Right cardiac atrium (tissue), 5 donors: ENCODE measurements around the gene PNCK. TPM values are rescaled to one million over a fixed set of nuclear protein-coding genes. Genes with fewer than 3 reads are reported as not detected.

ENCODE experiments used
- ATAC-seq, 2 donors: fragments of 200-7000 bp; cut with Tn5 transposase; one replicate each; pipeline versions ENCODE4 v1.8.0 to v1.9.1; 2020; ENCODE audit warnings: moderate library complexity in 2 of 2, mild to moderate bottlenecking in 1 of 2
- DNase-seq, 3 donors: peaks; one replicate each; pipeline ENCODE4 v3.0.0-alpha.2; 2020
- H3K27ac ChIP-seq: one replicate; pipeline ENCODE4 v1.5.1; 2013; ENCODE audit warnings: mild to moderate bottlenecking, low read length, control low read depth, moderate library complexity
- H3K27me3 ChIP-seq: one replicate; pipeline ENCODE4 v1.6.1; 2013; ENCODE audit not compliant: control insufficient read depth, insufficient read depth
- H3K4me1 ChIP-seq: one replicate; pipeline ENCODE4 v1.6.1; 2013; ENCODE audit warnings: low read length; ENCODE audit not compliant: control insufficient read depth, insufficient read depth
- H3K4me3 ChIP-seq: one replicate; pipeline ENCODE4 v1.5.1; 2013; ENCODE audit warnings: low read length, control low read depth
- H3K9me3 ChIP-seq: one replicate; pipeline ENCODE4 v1.6.1; 2013; ENCODE audit warnings: low read length; ENCODE audit not compliant: control insufficient read depth
- WGBS: extraction: QIAGEN DNeasy Blood & Tissue Kit; methylation state at CpG from one replicate; pipeline ENCODE4 v1.1.7; 2013; 5-methylcytosine and 5-hydroxymethylcytosine counted together
- intact Hi-C, 4 donors: fragments of 100-400 bp; cut with DNase I; formaldehyde crosslinking; loops; one replicate each; pipeline versions ENCODE4 v1.11.0 to v1.14.0; 2022 to 2023
- polyA plus RNA-seq: library from polyadenylated mRNA; stranded (reverse); fragments of 200-250 nt; gene quantifications from one replicate; pipeline ENCODE4 v1.2.3, GENCODE V29; 2013
- total RNA-seq, 4 donors: library from RNA; stranded (reverse); fragmentation: NEBNext Ultra II Directional; extraction: Animal tissue kit (Norgen Biotek cat#: 25700); gene quantifications; one replicate each; pipeline ENCODE4 v1.2.1, GENCODE V29; 2021
- donor health status: healthy with polysubstance abuse.
- donor health status: DM: no; HTN: yes; CAD: no.
- donor health status: DM: no; HTN: no; CAD: no.
- donor health status: DM: no; HTN: yes; CAD: no; lungs with severe emphysema.
- donor health status: DM: yes; HTN: yes; CAD: no.

Gene PNCK
- total and polyA plus RNA-seq, 5 donors, result 7.8 to 12.4 (median 10.0) TPM

GRCh38 chrX:153644356-153645125, 29.1 kb downstream of the PNCK start:
- Histone ChIP-seq H3K27me3 (no peaks in the 10 kb centered on the region), H3K4me1 (no peaks in the 10 kb centered on the region), H3K4me3 (no peak overlapping the region), H3K9me3 (no peaks in the 10 kb centered on the region), H3K27ac (no peak overlapping the region)
- 5% methylated on average over 31 of the region's 46 CpGs for WGBS
- intact Hi-C loops, result loop anchor here in 1 of 4 donors (10.0 kb wide), 1 partner anchor 90 kb away; no protein-coding TSS in a partner anchor
- ATAC-seq (no peak), DNase-seq (peak in 1 of 3 donors; percentile 60)

- no peak overlapping the region for H3K27ac ChIP-seq
- no peaks in the 10 kb centered on the region for H3K27me3 ChIP-seq
- intact Hi-C loops, result loop anchor here in 1 of 4 donors (10.0 kb wide), 1 partner anchor 89 kb away; no protein-coding TSS in a partner anchor
- H3K4me1 ChIP-seq, result no peaks in the 10 kb centered on the region
- DNase-seq (peak in 1 of 3 donors; percentile 77), ATAC-seq (no peak)
- no peak overlapping the region for H3K4me3 ChIP-seq
- WGBS, result 2% methylated on average over 70 of the region's 84 CpGs
- no peaks in the 10 kb centered on the region for H3K9me3 ChIP-seq
These were observed 29.9 kb downstream of the PNCK start for GRCh38 chrX:153643431-153644351.

GRCh38 chrX:153642655-153643430, 30.8 kb downstream of the PNCK start:
- WGBS, result 3% methylated on average over 41 of the region's 48 CpGs
- Histone ChIP-seq H3K27me3 (no peaks in the 10 kb centered on the region), H3K9me3 (no peaks in the 10 kb centered on the region), H3K27ac (no peak overlapping the region), H3K4me3 (no peak overlapping the region), H3K4me1 (no peaks in the 10 kb centered on the region)
- intact Hi-C loops, result loop anchor here in 1 of 4 donors (10.0 kb wide), 1 partner anchor 88 kb away; no protein-coding TSS in a partner anchor
- ATAC-seq, result no peak
- no peak for DNase-seq

- Histone ChIP-seq H3K27ac (no peak overlapping the region), H3K4me3 (peak overlapping the region; percentile 5), H3K9me3 (no peaks in the 10 kb centered on the region), H3K27me3 (no peaks in the 10 kb centered on the region), H3K4me1 (no peaks in the 10 kb centered on the region)
- WGBS, result 2% methylated on average over 44 of the region's 62 CpGs
- ATAC-seq, result no peak
- intact Hi-C loops, result loop anchor here in 1 of 4 donors (10.0 kb wide), 1 partner anchor 87 kb away; no protein-coding TSS in a partner anchor
- peak in 1 of 3 donors; percentile 65 for DNase-seq
These were observed 31.5 kb downstream of the PNCK start for GRCh38 chrX:153642051-153642654.

GRCh38 chrX:153641627-153642026, 32.0 kb downstream of the PNCK start:
- no peak overlapping the region for H3K4me3 ChIP-seq

GRCh38 chrX:153640736-153641575, 32.7 kb downstream of the PNCK start:
- 64% methylated on average over 26 of the region's 26 CpGs for WGBS
- Histone ChIP-seq H3K4me1 (no peaks in the 10 kb centered on the region), H3K9me3 (no peaks in the 10 kb centered on the region), H3K27ac (no peak overlapping the region), H3K27me3 (no peaks in the 10 kb centered on the region), H3K4me3 (no peak overlapping the region)
- ATAC-seq (no peak), DNase-seq (peak in 1 of 3 donors; percentile 64)
- intact Hi-C loops, result loop anchor here in 1 of 4 donors (10.0 kb wide), 1 partner anchor 86 kb away; no protein-coding TSS in a partner anchor

More at GRCh38 chrX:153641627-153642026, 32.0 kb downstream of the PNCK start:
- ATAC-seq (no peak), DNase-seq (no peak)
- H3K27ac ChIP-seq, result no peak overlapping the region
- no peaks in the 10 kb centered on the region for H3K9me3 ChIP-seq
- H3K4me1 ChIP-seq, result no peaks in the 10 kb centered on the region
- 8% methylated on average over 8 of the region's 8 CpGs for WGBS
- intact Hi-C loops, result loop anchor here in 1 of 4 donors (10.0 kb wide), 1 partner anchor 87 kb away; no protein-coding TSS in a partner anchor
- H3K27me3 ChIP-seq, result no peaks in the 10 kb centered on the region

GRCh38 chrX:153640045-153640686, 33.4 kb downstream of the PNCK start:
- 82% methylated on average over 23 of the region's 23 CpGs for WGBS

GRCh38 chrX:153639177-153640044, 34.2 kb downstream of the PNCK start:
- Histone ChIP-seq H3K4me3 (no peak overlapping the region), H3K27me3 (no peaks in the 10 kb centered on the region), H3K4me1 (peaks cover 2% of the 10 kb centered on the region), H3K9me3 (no peaks in the 10 kb centered on the region), H3K27ac (no peak overlapping the region)
- intact Hi-C loops, result loop anchor here in 1 of 4 donors (10.0 kb wide), 1 partner anchor 85 kb away; no protein-coding TSS in a partner anchor
- ATAC-seq, result no peak
- WGBS, result 85% methylated on average over 28 of the region's 28 CpGs
- DNase-seq, result peak in 1 of 3 donors; percentile 63

More at GRCh38 chrX:153640045-153640686, 33.4 kb downstream of the PNCK start:
- DNase-seq, result no peak
- no peaks in the 10 kb centered on the region for H3K27me3 ChIP-seq
- no peaks in the 10 kb centered on the region for H3K9me3 ChIP-seq
- no peaks in the 10 kb centered on the region for H3K4me1 ChIP-seq
- H3K27ac ChIP-seq, result no peak overlapping the region
- no peak overlapping the region for H3K4me3 ChIP-seq
- ATAC-seq, result no peak
- intact Hi-C loops, result loop anchor here in 1 of 4 donors (10.0 kb wide), 1 partner anchor 85 kb away; no protein-coding TSS in a partner anchor
